Raji (cell line): ENCODE data around the gene NUP50.
A peak's percentile ranks its signal among the peaks of the same experiment; 100 is the strongest.

ENCODE experiments used
- POLR2A ChIP-seq: IDR thresholded peaks from 2 replicates; pipeline ENCODE4 v1.6.1; 2011; ENCODE audit warnings: low read depth, low read length, control low read depth; ENCODE audit not compliant: insufficient read depth

The NUP50 gene, protein sequence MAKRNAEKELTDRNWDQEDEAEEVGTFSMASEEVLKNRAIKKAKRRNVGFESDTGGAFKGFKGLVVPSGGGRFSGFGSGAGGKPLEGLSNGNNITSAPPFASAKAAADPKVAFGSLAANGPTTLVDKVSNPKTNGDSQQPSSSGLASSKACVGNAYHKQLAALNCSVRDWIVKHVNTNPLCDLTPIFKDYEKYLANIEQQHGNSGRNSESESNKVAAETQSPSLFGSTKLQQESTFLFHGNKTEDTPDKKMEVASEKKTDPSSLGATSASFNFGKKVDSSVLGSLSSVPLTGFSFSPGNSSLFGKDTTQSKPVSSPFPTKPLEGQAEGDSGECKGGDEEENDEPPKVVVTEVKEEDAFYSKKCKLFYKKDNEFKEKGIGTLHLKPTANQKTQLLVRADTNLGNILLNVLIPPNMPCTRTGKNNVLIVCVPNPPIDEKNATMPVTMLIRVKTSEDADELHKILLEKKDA

GRCh38 chr22:45163451-45164269 lies at the start of gene NUP50:
Gene NUP50 (plus strand): TSS chr22:45163925. CDS start chr22:45168178, 4,253 bp downstream.
- peak; percentile 85 for TF ChIP-seq POLR2A

GRCh38 chr22:45120440-45120839 lies 43.3 kb upstream of the NUP50 start:
- TF ChIP-seq POLR2A: no peak

DNA sequence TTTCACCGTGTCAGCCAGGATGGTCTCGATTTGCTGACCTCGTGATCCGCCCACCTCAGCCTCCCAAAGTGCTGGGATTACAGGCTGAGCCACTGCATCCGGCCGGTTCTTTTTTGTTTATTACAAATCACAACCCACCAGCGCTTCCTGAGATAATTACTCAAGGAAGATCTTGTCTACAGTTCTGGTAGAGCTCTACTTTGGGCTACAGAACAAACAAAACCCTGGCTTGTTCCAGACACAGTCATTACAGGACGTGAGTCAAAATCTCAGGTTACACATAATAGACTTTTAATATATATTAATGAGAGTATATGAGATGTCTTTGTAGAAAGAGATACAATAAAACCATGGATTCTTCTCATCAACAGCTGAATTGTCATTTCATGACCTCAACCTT lies 42.8 kb upstream of the NUP50 start:
- no peak for TF ChIP-seq POLR2A

DNA sequence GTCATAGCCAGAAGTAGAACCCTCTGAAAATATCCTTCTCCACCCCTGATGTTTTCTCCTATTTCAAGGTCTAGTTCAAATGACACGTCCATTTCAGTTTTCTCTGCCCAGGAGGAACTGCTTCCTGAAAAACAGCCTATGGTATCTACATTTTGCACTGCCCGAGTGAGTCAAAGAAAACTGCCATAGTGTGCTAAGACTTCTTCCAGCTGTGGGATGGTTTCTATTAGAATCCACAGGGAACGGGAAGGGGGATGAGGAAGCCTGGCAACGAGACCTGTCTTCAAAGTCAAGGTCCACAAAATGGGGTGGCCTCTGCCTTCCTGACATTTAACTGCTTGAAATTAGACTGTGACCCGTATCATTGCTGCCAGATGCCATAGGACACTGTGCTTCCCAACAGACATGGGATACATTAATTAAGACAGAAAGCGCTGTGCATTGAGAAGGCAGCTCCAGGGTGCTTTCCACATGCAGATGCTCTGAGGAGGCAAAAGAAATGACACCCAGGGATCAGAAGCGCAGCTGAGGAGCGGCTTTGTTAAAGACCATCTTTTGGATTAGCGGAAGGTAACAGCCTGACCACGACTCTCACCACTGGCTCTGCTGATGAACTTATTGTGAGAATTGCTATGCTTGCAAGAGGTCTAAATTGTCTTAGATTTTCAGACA lies 39.4 kb upstream of the NUP50 start:
- TF ChIP-seq POLR2A: no peak

- TF ChIP-seq POLR2A: no peak
These were observed 38.5 kb upstream of the NUP50 start for GRCh38 chr22:45125188-45125587.

DNA sequence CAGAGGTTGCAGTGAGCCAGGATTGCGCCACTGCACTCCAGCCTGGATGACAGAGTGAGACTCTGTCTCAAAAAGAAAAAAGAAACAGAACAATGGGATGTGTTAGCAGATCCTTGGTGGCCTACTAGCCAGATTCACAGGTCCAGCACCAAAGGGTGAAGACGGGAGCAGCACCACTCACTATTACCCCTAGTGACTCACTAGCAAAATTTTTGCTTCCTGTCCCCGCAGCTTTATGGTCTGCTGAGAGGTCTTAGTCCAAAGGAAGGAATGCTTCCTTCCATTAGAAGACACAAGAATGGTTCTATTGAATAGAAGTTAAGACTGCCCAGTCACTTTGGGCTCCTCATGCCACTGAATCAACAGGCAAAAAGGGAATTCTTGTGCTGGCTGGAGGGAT lies 35.9 kb upstream of the NUP50 start:
- no peak for TF ChIP-seq POLR2A

DNA sequence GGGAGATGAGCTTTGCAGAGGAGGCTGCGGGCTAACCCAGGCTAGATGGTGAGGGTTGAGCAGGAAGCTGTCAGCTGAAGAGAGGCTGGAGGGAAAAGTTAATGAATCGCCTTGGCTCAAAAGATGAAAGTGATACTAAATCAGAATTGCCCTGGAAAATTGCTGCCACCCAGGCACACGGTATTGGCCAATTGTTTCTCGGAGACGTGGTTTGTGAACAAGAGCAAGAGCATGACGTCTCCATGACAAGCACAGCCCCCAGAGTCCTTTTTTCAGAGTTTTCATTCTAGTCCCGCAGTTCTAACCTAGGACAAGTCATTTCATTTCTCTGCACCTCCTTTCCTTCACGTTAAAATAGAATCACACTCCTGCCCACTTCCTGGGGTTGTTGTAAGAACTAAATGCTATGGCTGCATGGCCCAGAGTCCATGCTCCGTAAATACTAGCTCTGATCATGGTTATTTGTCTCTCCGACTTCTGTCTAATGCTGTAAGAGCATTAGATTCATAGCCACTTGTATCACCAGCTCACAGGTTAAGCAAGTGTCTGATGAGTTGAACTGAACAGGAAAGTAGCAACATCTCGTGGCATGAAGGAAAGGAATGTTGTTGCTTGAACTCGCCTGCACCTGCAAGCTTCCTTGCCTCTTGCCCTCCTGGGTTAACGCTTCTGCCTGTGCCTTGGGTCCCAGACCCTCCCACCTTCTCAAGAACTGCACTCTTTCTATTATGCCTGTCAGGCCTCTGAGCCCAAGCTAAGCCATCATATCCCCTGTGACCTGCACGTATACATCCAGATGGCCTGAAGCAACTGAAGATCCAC lies 33.8 kb upstream of the NUP50 start:
- TF ChIP-seq POLR2A: no peak

DNA sequence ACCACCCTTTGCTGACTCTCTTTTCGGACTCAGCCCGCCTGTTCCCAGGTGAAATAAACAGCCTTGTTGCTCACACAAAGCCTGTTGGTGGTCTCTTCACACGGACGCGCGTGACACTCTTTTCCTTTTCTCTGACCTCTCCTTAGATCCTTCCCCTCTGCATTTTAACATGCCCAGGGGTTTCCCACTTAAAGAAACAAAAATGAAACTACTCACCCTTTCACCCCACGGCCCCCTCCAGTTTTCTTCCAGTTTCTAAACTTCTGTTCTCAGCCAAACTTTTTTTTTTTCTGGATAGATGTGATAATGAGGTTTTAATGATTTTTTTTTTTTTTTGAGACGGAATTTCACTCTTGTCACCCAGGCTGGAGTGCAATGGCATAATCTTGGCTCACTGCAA lies 32.8 kb upstream of the NUP50 start:
- TF ChIP-seq POLR2A: no peak

DNA sequence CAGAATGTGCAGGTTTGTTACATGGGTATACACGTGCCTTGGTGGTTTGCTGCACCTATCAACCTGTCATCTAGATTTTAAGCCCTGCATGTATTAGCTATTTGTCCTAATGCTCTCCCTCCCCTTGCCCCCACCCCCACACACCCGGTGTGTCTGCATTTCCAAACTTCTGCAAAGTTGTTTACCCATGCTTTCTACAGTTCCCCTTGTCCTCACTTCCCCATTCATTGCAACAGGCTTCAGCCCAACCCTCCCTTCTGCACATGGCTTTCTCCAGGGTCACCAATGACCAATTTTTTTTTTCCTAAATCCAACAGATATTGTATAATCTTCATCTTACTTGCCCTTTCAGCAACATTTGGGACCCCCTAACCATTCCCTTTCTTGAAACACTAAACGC lies 32.0 kb upstream of the NUP50 start:
- TF ChIP-seq POLR2A: no peak

DNA sequence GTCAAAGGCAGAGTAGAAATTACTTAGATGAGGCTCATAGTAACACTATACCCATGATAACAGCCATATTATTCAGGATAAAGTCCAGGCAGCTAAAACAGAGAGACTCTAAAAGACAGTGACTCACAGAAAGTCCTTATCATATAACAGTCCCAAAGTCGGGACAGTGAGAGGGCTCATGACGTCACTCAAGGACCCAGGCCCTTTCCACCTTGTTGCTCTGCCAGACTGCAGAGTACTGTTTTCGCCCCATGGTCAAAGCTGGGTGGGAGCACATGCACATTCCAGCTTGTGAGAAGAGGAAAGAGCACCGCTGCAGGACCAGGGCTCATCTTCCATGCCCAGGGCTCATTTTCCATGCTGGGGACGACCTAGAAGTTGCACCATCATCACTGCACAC lies 29.4 kb upstream of the NUP50 start:
- TF ChIP-seq POLR2A: no peak

DNA sequence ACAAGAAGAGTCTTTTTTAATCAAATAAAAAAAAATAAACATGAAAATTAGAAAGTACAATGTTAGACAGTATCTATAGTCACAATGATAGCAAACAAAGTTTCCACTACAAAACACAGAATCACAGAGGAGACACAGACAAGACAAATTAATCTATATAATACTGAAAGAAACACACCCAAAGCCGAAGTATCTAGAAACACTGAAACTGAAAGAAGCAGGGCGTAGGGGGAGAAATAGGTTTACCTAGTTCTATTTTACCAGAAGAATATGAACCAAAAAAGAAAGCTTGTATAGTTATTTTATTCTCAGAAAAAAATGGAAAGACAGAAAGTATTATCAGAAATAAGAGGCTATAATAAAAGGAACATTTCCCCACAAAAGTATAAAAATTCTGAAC lies 27.1 kb upstream of the NUP50 start:
- no peak for TF ChIP-seq POLR2A

DNA sequence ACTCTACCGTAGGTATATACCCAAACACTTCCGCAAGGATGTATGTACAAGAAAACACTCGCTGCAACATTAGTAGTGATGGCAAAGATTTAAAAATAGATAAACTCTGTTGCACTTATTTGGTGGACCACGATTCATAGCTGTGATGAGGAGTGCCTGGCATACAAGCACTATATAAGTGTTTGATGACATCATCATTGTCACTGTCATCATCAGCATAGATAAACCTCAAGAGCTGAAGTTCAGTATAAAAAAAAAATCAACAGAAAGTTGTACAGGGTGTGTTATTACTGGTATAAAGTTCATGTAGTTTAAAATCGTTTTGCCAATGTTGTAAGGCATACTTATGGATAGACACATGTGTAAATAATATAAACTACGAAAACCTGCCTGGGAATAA lies 24.0 kb upstream of the NUP50 start:
- TF ChIP-seq POLR2A: no peak

DNA sequence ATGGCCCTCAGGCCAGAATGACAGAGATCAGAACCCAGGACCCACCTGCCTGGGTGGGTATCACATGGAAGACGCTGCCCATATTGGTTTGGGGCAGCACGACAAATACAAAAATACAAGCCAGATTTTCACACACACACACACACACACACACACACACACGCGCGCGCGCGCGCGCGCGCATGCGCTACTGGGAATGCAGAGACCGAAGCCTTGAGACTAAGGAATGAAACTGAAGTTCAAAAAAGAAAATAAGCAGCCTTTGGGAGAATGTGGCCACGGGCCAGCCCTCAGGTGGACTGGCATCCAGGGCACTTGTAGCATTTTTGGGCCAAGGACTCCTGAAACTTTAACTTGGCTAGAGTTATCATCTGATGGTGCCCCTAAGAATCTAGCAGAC lies 21.3 kb upstream of the NUP50 start:
- no peak for TF ChIP-seq POLR2A

- no peak for TF ChIP-seq POLR2A
These were observed 18.8 kb upstream of the NUP50 start for GRCh38 chr22:45144916-45145315.

GRCh38 chr22:45149671-45150070 lies 14.1 kb upstream of the NUP50 start:
- TF ChIP-seq POLR2A: no peak

GRCh38 chr22:45150139-45150538 lies 13.6 kb upstream of the NUP50 start:
- TF ChIP-seq POLR2A: no peak
